HG03095 (cell line): ENCODE measurements around the gene SMARCA2.

Experiments
- ATAC-seq: cut with Tn5 transposase; IDR thresholded peaks from one replicate; pipeline ENCODE4 v1.9.1; 2021; ENCODE audit warnings: moderate library complexity; ENCODE audit not compliant: unreplicated experiment

The SMARCA2 gene

GRCh38 chr9:2199999-2200796 is 185.1 kb downstream of the SMARCA2 start:
- ATAC-seq = no peak

GRCh38 chr9:2208465-2208864 is 193.3 kb downstream of the SMARCA2 start:
- ATAC-seq = no peak

GRCh38 chr9:2208991-2209390 is 193.8 kb downstream of the SMARCA2 start:
- no peak for ATAC-seq

- ATAC-seq = no peak
Observed at GRCh38 chr9:2209400-2209799, 194.3 kb downstream of the SMARCA2 start.

GRCh38 chr9:2210201-2210600 is 195.1 kb downstream of the SMARCA2 start:
- ATAC-seq = no peak

- no peak for ATAC-seq
Observed at GRCh38 chr9:2213830-2214468, 198.8 kb downstream of the SMARCA2 start.

- ATAC-seq = no peak
Observed at GRCh38 chr9:2214707-2215106, 199.6 kb downstream of the SMARCA2 start.

- ATAC-seq = no peak
Observed at GRCh38 chr9:2215921-2216441, 200.8 kb downstream of the SMARCA2 start.

- no peak for ATAC-seq
Observed at GRCh38 chr9:2216591-2216990, 201.4 kb downstream of the SMARCA2 start.

- no peak for ATAC-seq
Observed at GRCh38 chr9:2217540-2217939, 202.4 kb downstream of the SMARCA2 start.

GRCh38 chr9:2220036-2220435 is 204.9 kb downstream of the SMARCA2 start:
- ATAC-seq = no peak

- ATAC-seq = no peak
Observed at GRCh38 chr9:2227144-2227867, 212.2 kb downstream of the SMARCA2 start.

- ATAC-seq = no peak
Observed at GRCh38 chr9:2228132-2228531, 213.0 kb downstream of the SMARCA2 start.

- ATAC-seq = no peak
Observed at GRCh38 chr9:2228641-2229040, 213.5 kb downstream of the SMARCA2 start.

- peak; percentile 60 for ATAC-seq
Observed at GRCh38 chr9:2229109-2229721, 214.1 kb downstream of the SMARCA2 start.

- ATAC-seq = no peak
Observed at GRCh38 chr9:2230362-2230761, 215.2 kb downstream of the SMARCA2 start.

- no peak for ATAC-seq
Observed at GRCh38 chr9:2231101-2231500, 216.0 kb downstream of the SMARCA2 start.

GRCh38 chr9:2231829-2232228 is 216.7 kb downstream of the SMARCA2 start:
- no peak for ATAC-seq

- ATAC-seq = no peak
Observed at GRCh38 chr9:2233274-2233673, 218.1 kb downstream of the SMARCA2 start.

GRCh38 chr9:2234371-2234893 is 219.3 kb downstream of the SMARCA2 start:
- ATAC-seq = no peak

GRCh38 chr9:2235623-2236022 is 220.5 kb downstream of the SMARCA2 start:
- ATAC-seq = no peak
